ENCODE measurements around the gene HYCC2.

Gene HYCC2

DNA sequence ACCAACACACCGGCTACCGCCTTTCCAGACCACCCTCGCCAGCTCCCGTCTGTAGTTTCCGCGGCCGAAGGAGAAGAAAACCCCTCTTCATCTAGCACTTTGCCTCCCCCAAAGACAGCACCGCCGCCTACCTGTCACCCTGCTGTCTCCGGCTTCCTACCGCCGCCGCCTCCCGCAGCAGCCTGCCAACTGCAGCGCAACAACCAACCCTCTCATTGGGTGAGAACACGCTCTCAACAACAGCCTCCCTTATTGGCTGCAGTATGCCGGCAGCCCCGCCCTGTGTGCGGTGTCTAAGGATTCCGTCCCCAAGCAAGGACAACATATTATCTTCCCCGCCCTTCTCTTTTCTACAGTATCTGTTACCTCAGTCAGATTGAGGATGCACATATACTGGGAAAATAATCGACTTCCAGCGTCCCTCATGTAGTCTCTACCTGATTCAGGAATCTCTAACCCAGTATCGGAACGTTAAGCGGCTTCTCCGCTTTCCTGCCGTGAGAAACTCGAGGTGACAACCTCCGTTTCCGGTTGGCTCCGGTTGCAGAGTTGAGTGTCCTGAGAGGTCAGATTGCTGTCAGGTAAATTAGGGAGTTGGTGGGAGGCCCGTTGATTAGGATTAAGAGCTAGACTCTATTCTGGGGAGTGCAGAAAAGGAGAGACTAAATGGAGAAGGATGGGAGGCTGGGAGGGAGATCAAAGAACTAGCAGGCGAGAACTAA, at the start of gene HYCC2, which contains the start of gene NDUFB3:
Gene HYCC2, minus strand, starts transcription at position 193 of the 722 bp plus-strand sequence. CDS start 47,662 bp downstream, outside the sequence.
Gene NDUFB3, plus strand, starts transcription at position 523 of the 722 bp plus-strand sequence. CDS start 6,882 bp downstream, outside the sequence.
- peak; percentile 91 for DNase-seq

DNA sequence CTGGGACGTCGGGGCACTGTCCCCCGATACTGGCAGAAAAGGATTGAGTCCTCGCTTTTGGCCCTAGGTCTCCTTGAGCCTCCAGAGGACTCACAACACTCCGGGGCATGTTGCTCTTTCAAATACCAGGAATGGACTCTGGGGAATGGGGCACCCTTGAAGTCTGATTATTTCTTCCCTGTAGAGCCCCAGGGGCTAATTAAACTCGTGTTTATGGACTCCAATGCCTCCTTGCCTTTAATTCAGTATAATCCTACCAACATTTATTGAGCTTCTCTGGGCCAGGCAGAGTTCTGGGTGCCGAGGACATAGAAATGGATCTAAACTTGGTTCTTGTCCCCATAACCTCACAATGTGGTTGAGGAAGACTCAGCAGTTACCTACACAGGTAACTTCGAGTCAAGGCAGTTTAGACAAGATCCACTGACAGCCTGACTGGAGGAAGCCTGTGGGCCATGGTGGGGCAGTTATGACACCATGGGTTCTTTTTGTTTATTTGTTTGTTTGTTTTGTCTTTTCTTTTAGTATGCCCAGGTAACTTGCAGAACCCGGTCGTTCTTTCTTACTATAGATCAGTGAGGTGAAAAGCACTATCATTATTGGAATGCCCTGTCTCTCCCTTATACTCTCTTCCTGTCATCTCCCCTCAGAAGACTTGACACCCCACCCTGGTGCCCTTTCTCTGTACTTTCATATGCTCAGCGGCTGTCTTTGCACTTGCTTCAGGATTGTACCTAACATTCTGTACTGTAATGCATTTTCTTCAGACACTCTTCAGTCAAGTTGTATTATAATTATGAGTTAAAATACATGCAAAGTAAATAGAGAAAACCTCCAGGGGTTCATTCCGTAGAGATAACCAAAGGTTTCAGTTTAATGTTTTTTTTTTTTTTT, 47.7 kb upstream of the HYCC2 start:
- DNase-seq = peak; percentile 45

DNA sequence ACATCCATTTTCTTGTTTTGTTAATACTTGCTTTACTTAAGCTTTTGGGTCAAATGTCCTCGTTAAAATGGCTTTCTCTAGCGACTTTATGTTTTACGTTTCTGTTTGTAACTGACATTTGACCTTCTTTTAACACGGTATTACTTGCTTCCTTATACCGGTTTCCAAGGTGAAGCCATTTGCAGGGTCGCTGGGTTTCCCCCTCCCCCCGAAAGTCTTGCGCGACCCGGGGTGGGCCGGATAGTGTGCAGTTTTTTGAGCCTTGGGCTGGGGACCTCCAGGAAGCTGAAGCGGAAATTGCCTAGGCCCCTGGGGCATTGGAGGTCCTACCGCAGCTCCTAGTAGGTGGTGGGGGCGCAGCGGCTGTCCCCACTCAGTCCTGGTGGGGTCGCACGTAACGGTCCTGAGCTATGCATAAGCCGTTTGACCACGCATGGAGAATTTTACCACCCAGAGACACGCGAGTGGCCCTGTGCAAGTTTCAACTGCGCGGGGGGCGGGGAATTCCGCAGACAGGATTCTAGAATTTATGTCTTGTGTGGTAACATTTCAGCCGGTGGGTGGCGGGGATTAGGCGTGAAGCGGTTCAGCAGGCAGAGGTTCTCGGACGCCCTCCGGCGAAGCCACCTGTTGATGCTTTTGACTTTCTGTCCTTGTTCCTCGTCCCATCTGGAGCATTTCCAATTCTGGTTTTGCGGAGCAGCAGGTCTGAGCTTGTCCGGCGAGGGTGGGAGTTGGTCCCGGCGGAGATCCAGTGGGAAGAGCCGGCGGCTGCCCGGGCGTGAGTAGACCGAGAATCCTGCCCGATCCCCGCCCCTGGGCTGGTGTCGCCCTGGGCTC, 46.9 kb upstream of the HYCC2 start:
- DNase-seq = peak; percentile 92

DNA sequence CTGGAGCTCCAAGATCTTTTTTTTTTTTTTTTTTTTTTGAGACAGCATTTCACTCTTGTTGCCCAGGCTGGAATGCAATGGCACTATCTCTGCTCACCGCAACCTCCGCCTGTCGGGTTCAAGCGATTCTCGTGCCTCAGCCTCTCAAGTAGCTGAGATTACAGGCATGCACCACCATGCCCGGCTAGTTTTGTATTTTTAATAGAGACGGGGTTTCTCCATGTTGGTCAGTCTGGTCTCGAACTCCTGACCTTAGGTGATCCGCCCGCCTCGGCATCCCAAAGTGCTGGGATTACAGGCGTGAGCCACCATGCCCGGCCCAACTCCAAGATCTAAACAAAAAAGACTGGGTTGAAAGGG, 46.2 kb upstream of the HYCC2 start:
- DNase-seq = peak; percentile 47

DNA sequence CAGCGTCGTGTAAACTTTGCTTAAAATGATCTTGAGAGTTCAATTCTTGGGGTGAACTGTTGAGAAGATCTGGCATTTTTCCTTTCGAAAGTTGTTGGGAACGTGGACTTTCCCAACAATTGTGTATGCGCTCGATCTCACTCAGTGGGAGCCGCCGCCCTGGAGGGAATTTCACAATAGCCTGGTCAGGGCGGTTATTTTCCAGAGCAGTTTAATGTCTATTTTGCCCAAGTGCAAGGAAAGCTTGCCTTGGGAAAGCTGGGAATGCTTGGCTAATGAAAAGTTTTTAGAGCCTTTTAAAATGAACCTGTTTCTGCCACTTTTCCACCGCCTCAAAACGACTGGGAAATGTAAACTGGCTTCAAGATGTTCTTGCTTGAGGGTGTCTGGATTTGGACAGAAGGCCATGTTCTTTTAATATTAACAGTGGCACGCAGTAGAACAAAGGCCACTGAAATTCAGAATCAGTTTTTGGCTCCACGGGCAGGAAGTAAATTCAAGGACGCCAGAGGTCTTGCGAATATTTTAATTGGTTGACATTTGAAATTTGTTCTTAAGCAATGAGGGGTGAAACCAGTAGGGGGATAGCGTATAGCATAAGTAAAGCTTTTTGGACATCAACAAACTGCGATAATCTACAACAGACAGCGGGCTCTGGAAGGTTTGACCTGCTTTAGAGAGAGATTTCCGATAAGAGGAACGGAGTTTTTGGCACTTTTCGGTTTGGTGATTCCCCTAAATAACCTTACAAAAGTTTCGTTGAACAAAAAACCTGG, 45.7 kb upstream of the HYCC2 start:
- DNase-seq = peak; percentile 50

DNA sequence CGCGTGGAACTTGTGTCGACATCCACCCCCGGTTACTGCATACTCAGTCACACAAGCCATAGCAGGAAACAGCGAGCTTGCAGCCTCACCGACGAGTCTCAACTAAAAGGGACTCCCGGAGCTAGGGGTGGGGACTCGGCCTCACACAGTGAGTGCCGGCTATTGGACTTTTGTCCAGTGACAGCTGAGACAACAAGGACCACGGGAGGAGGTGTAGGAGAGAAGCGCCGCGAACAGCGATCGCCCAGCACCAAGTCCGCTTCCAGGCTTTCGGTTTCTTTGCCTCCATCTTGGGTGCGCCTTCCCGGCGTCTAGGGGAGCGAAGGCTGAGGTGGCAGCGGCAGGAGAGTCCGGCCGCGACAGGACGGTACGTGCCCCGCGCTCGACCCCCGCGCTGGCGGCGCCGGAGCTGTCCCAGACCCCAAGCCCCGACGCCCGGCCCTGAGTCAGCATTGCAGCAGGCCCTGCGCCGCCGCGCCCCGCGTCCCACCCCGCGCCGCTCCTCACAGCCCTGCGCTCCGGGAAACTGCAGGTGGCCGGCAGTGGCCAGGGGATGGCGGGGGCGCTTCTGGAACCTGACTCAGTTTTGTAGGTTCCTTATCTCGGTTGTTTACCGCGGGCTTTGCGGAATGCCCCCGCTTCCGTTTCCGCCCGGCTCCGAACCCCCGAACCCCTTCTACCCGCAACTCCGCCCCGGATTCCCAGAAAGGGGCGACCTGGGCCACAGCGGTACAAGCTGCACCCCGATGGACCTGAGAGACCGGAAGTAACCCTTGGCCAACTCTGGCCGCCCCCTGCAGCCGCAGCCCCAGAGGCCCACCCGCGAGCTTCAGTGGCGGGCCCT, 44.9 kb upstream of the HYCC2 start, which contains the start of gene CFLAR:
Gene CFLAR, plus strand, starts transcription at position 50 of the 844 bp plus-strand sequence. CDS start 13,702 bp downstream, outside the sequence.
- DNase-seq = peak; percentile 83

DNA sequence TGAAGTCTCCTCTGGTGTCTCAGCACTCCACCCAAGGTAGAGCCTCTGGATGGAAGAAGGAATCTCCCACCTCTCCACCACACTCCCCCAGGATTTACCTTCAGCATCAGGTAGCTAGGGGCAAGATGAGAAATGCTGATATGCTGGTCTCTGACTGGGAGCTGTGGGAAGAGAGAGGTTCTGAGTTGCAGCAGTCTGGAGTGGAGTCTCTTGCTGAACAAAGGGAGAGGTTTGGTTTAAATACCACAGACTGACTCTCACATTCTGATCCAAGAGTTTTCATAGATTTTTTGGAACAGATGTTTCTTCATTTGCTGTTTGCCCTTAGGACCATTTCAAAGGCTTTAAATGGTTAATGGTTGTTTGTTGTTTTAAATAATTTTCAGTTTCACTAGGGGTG, 43.4 kb upstream of the HYCC2 start:
- no peak for DNase-seq

DNA sequence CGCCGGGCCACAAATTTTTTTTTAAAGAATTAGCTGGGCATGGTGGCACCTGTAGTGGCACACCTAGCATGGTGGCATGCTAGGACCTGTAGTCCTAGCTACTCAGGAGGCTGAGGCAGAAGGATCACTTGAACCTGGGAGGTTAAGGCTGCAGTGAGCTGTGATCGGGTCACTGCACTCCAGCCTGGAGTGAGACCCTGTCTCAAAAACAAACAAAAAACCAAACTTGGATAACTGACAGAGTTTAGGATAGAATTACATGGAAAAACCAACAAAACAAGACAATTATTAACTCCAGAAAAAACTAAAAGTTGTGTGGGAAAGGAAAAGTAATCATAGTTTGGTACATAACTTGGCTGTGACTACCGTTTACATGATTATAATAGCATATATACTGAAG, 42.9 kb upstream of the HYCC2 start:
- no peak for DNase-seq

DNA sequence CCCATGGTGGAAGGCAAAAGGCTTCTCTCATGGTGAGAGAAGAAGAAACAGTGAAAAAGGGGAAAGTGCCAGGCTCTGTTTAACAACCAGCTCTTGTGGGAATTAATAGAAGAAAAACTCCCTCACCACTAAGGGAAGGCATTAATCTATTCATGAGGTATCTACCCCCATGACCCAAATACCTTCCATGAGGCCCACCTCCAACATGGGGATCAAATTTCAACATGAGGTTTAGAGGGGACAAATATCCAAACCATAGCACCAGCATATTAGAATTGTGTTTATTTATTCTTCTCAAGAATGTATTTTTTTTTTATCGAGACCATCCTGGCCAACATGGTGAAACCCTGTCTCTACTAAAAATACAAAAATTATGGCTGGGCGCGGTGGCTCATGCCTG, 39.6 kb upstream of the HYCC2 start:
- no peak for DNase-seq

DNA sequence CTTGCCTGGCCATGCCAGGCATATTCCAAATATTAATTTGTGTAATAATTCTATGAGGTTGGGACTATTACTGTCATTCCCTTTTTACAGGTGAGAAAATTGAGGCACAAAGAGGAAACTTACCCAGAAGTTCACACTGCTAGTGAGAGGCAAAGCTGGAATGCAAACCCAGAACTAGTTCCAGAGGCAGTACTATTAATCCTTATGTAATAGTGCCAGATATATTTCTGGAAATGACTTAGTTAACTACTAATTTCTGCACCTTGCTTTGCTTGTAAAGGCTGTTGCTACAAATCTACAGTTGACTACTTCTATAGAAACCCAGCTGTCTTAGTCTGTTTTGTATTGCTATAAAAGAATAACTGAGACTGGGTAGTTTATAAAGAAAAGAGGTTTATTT, 39.1 kb upstream of the HYCC2 start:
- no peak for DNase-seq

DNA sequence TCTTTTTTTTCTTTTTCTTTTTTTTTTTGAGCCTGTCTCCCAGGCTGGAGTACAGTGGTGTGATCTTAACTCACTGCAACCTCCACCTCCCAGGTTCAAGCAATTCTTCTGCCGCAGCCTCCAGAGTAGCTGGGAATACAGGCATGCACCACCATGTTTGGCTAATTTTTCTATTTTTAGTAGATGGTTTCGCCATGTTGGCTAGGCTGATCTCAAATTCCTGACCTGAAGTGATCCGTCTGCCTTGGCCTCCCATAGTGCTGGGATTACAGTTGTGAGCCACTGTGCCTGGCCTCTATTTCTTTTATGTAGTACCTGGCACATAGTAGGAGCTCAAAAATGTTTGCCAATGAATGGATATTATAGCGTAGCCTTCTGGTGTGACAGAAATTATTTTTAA, 37.7 kb upstream of the HYCC2 start:
- DNase-seq = no peak

DNA sequence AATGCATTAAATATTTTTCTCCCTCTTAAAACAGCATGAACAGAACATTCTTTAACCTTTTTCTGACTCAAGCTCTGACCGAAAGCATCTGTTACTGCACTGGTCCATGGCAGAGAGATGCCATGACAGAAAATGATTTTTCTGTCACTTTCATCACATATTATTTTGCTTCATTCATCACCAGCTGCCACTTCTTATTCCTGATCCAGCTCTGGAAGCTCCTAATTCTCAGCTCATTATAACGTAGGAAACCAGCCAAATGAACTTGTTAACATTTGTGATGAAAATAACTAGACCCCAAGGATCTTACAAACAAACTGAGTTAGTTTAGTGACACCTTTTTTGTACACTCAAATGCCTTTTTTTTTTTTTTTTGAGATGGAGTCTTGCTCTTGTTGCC, 36.9 kb upstream of the HYCC2 start:
- DNase-seq = no peak

DNA sequence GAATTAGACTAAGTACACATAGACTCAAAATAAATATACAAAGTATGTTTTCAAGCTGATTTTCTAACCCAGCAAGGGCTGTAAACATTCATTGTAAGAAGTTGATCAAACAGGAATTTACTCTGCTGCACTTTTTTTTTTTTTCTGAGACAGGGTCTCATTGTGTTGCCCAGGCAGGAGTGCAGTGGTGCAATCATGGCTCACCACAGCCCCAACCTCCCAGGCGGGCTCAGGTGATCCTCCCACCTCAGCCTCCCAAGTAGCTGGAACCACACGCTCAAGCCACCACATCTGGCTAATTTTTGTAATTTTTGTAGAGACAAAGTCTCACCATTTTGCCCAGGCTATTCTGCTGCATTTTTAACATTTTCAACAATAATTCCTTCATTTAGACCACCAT, 36.2 kb upstream of the HYCC2 start:
- no peak for DNase-seq

DNA sequence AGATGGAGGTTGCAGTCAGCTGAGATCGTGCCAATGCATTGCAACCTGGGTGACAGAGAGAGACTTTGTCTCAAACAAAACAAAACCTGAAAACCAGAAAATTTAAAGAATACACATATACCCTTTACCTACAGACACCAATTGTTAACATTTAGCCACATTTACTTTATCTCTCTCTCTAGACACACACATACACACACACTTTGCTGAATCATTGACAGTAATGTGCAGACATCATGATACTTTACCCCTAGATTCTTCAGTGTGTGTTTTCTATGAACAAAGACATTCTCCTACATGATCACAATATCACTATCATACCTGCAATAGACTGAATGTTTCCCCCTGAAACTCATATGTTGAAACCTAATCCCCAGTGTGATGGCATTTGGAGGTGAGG, 34.3 kb upstream of the HYCC2 start:
- DNase-seq = no peak

DNA sequence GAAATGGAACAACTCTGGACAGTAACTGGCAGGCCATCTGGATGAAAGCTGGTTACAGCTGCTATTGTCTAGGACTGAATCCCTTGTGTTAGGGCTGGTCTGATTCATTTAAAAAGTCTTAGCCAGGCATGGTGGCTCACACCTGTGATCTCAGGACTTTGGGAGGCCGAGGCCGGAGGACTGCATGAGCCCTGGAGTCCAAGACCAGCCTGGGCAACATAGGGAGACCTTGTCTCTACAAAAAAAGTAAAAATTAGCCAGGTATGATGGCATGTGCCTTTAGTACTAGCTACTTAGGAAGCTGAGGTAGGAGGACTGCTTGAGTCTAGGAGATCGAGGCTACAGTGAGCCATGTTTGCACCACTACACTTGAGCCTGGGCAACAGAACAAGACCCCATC, 29.0 kb upstream of the HYCC2 start:
- DNase-seq = no peak

DNA sequence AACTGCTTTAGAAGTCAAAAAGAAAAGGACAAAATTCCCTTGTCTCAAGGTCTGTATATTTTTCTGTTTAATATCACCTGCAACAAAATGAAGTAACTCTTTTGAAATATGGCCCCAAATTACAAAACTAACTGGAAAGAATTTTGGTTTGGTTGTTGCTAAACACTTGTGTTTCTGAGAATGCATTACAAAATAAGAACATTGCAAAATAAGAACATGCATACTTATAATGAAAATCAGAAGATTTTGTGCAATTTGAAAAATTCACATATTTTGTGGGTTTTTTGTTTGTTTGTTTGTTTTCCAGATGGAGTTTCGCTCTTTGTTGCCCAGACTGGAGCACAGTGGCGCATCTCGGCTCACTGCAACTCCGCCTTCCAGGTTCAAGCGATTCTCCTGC, 22.1 kb upstream of the HYCC2 start:
- no peak for DNase-seq

DNA sequence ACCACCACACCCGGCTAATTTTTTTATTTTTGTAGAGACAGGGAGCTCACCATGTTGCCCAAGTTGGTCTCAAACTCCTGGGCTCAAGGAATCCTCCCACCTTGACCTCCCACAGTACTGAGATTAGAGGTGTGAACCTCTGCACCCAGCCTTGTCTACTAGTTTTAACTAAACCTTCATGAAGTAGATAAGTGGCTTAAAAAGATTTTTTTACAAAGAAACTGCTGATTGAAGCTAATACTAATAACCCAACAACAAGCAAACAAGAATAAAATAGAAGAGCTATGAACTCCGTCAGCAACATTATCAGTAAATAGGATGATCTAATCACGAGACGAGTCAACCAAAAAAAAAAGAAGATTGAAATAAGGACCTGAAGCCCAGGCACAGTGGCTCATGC, 19.1 kb upstream of the HYCC2 start:
- DNase-seq = no peak

DNA sequence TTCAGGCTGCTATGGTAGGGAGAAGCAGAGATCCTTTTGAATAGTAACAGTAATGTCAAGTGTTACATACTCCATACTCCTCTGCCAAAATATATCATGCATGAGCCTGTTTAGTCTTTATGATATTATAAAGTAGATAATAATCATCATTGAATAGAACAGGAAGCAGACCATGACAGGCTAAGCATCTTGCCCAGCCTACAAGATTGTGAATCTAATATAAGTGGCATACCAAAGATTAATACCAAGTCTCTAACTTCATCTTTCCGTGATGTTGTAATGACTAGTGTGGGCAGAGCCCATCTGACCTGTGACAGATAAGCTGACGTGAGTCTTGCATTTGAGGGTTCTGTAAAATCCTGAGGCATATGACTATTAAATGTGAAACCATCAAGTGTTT, 13.4 kb upstream of the HYCC2 start:
- no peak for DNase-seq

DNA sequence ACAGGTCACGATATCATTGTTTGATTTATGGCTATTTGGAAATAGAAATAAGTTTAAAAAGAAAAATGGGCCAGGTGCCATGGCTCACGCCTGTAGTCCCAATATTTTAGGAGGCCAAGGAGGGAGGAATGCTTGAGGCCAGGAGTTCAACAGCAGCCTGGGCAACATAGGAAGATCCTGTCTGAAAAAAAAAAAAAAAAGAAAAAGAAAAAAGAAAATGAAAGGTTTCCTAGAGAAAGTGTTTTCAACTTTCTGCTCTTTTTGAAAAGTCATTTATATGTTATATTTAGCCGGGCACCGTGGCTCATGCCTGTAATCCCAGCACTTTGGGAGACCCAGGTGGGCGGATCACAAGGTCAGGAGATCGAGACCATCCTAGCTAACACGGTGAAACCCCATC, 3.5 kb upstream of the HYCC2 start:
- DNase-seq = no peak

DNA sequence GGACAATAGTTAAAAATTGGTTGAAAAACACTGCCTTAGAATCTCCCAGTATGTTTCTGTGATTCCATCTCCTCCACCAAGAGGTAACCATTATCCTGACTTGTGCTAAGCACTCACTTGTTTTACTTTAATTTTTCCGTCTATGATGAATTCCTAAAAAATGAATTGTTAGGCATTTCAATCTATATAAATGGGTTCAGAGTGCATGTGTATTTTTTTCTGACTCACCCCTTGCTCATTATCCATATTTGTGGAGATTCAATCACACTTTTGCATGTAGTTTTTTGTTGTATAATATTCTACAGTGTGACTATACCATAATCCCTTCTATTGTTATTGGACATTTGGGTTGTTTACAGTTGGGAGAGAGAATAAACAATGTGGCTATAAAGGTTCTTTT, 1.6 kb upstream of the HYCC2 start:
- DNase-seq = no peak

DNA sequence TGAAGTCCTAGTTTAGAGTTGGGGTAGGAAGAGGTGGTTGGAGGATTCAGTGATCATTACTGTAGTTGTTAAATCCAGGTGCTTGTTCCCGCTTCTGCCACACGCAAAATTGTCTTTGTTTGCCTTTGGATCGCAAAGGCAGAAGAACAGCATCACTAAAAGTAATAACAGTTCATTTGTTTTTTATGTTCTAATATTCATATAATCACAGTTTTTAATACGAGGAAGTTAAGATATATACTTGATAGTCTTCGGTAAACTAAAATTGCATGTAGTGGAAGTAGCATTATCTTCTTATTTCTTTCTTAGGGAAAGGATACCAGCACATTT, 695 bp upstream of the HYCC2 start:
- no peak for DNase-seq
